Lower leg skin (tissue), 3 donors: ENCODE measurements around the gene KDM2B.

Experiments
- CTCF ChIP-seq, 3 donors: fragments of 450-650 bp; IDR thresholded peaks; one replicate each; pipeline ENCODE4 v1.5.1; 2016; ENCODE audit warnings: antibody characterized with exemption in 3 of 3, mild to moderate bottlenecking in 3 of 3, moderate library complexity in 2 of 3
- POLR2A ChIP-seq, 2 donors: fragments of 450-650 bp; IDR thresholded peaks; one replicate each; pipeline ENCODE4 v1.6.1; 2016 to 2017; ENCODE audit warnings: antibody characterized with exemption in 2 of 2, mild to moderate bottlenecking in 1 of 2, moderate library complexity in 1 of 2

GRCh38 chr12:121413917-121414316 lies 166.9 kb downstream of the KDM2B start:
- TF ChIP-seq CTCF (IDR thresholded peaks at IDR 0.05) (no peak), POLR2A (IDR thresholded peaks at IDR 0.05) (no peak)
